ENCODE results near the gene NTM.

The NTM gene

DNA sequence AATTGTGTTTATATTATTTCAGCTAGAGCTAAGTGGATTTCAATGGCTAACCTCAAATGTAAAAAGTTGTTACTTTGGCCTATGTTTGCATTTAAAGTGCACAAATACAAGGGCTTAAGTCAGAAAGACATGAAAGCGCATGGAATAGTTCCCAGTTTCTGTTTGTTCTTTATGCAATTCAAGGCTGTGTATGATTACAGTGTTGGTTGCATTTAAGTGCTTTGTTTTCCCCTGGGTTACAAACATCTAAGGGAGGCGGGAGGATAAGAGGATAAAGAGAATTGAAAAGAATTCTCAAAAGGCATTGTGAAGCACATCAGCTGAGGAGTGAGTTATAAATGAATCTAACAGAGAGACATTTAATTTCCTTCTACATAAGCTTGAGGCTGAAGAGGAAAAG lies 453.4 kb downstream of the NTM start:
- no peak for DNase-seq (ENCODE audit: low spot score)

DNA sequence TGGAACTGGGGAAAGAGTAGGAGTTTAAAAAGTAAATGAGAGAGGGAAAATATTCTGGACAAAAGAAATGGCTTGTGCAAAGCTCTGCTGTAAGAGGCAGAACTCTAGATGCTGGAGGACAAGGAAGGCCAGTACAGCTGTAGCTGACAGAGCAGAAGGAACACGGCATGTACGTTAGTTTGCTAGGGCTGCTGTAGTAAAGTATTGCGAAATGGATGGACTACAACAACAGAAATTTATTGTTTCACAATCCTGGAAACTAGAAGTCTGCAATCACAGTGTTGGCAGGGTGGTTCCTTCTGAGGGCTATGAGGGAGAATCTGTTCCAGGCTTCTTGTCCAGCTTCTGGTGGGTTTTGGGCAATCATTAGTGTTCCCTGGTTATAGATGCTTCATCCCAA lies 454.4 kb downstream of the NTM start:
- peak; percentile 18 for DNase-seq (ENCODE audit: low spot score)

- DNase-seq (ENCODE audit: low spot score), result no peak
These were observed 457.0 kb downstream of the NTM start for GRCh38 chr11:131827430-131827829.

DNA sequence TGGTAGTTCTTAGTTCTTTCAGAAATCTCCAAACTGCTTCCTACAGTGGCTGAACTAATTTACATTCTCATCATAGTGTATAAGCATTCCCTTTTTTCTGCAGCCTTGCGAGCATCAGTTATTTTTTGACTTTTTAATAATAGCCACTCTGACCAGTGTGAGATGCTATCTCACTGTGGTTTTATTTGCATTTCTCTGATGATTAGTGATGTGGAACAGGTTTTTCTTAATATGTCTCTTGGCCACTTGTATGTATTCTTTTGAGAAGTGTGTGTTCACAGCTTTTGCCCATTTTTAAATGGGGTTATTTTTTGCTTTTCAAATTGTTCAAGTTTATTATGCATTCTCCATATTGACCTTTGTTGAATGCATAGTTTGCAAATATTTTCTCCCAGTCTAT lies 459.3 kb downstream of the NTM start:
- no peak for DNase-seq (ENCODE audit: low spot score)

GRCh38 chr11:131832079-131832478 lies 461.7 kb downstream of the NTM start:
- no peak for DNase-seq (ENCODE audit: low spot score)

DNA sequence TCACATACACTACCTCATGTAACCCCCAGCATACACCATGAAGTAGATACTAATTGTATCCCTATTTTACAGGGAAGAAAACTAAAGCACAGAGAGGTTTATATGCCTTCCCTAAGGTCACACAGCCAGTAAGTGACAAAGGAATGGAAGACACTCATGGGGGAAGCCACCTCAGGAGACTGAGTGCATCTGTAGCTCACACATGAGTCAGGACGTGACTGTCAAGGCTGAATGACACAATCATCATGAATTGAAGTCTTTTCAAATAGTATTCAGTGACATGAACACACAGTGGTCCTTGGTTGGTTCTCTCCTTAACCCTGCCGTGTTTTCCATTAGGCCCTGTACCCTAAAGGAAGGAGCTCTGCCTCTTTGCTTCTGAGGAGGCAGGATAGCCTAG lies 463.0 kb downstream of the NTM start:
- DNase-seq (ENCODE audit: low spot score), result no peak

DNA sequence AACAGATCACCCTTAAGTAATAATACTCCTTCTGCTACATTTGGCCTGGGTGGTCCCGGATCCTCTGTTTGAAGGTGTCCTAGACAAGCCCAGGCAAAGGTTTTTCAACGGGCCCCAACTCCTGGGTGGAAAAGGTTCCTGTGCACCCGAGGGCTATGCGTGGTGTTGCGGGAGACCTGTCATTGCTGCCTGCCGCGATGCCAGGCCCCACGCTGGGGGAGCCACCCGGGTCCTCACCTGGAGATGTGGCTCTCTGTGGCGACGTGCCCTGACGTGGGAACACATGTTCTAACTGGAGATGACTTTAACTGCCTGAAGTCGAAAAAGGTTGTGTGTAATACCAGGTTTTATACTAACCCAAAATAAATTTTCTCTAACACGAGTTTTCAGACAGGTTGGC lies 467.1 kb downstream of the NTM start:
- no peak for DNase-seq (ENCODE audit: low spot score)

DNA sequence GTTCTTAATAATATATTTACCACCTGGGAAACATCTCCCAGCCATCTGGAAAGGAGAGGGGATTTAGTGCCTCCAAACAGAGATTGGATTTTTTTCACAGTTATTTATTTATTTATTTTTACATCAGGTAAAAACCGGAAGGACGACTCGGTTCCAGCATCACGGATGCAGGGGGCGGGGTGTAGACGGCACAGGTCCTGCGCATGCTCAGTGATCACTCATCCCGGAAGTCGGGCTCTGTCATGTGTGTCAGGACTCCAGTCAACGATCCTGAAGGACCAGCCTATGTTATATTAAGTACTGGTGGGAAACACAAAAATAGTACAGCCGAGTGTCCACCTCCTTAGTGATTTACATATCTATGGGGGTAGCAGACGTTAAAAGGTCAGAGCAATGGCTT lies 467.6 kb downstream of the NTM start:
- no peak for DNase-seq (ENCODE audit: low spot score)

DNA sequence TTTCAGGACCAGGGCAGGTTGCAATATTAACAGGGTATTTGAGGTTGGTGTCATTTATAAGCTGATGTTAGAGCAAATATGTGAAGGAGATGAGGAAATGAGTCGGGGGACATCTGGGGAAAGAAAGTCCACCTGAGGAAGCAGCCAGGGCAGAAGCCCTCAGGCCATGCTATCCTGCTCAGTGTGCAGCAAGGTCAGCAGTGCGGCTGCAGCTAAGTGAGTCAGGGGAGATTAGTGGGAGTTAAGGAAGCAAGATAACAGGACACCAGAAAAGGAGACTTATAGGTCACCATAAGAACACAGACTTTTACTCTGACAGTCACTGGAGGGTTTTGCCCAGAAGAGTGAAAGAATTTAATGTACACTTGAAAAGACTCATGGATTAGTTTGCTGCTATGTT lies 468.9 kb downstream of the NTM start:
- DNase-seq (ENCODE audit: low spot score), result no peak

DNA sequence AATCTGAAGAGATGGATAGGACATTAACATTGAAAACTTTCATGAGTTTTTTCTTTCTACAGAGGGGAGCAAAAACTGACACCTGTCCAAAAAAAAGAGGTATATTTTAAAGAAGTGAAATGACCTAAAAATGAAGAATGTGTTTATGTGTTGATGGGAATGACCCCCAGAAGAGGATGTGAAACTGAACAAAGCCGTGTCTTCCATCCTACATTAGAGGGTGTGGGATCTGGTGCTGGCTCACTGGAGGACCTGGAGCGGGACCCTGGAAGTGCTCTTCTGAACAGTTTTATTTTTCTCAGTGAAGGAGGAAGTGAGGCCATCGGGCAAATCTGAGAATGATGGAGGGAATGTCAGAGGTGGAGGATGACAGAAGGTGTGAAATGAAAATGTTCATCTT lies 470.1 kb downstream of the NTM start:
- no peak for DNase-seq (ENCODE audit: low spot score)

GRCh38 chr11:131841028-131841427 lies 470.6 kb downstream of the NTM start:
- DNase-seq (ENCODE audit: low spot score), result no peak

DNA sequence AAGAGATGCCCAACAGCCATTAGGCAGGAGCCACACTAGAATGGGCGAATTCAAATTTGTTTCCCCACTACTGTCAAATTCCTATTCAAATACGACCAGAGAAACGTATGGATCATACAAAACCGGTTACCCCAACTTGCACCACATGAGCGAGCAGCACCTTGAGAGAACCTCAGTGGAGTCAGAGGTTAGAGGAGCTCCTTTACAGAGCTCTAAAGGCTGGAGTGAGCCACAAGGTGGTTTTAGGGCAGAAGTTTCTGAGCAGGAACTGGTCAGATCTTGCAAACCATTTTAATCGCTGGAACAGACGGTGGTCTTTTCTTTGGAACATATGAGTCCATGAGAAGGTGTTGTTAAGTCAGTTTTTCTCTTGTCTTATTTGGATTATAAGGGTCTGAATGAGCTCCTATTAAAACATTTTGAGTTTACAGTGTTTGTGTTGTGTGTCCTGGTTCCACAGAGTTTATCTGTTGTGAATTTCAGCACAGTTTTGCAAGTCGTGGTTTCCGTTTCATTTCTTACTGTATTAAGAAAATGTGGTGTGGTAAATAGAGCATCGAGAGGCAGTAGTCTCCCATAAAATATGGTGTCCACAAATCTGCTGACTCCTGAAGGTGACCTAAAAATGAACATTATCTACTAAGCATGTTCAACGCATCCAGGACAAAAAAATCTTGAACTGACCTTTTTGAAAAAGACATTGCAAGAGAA lies 471.7 kb downstream of the NTM start:
- no peak for DNase-seq (ENCODE audit: low spot score)

GRCh38 chr11:131845255-131845654 lies 474.8 kb downstream of the NTM start:
- no peak for DNase-seq (ENCODE audit: low spot score)

DNA sequence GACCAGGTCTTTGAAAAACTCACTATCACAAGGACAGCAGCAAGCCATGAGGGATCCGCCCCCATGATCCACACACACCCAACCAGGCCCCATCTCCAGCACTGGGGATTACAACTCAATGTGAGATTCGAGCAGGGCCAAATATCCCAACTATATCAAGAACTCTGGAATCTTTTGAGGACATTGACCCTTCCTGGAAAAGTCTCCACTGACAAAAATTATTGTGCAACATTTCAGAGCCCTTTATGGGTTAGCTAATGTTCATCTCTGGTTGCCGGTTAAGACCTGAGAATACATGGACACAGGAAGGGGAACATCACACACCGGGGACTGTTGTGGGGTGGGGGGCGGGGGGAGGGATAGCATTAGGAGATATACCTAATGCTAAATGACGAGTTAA lies 479.1 kb downstream of the NTM start:
- DNase-seq (ENCODE audit: low spot score), result no peak

DNA sequence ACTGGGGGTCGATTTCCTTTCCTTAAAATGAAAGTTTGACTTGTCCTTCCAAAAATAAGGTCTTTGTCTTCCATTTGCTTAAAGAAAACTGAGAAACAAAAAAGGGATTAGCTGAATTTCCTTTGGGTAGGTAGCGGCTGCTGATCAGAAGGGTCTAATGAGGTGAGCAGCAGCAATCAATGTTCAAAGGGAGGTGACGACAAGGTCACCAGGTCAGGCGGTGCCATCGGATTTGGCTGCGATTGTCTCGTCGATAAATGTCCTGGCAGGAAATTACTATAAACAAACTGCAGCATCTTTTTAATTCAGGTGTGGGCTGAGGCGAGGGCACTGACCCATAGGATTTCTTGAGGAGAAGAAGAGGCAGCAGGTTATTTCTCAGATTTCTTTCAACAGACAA lies 480.1 kb downstream of the NTM start:
- no peak for DNase-seq (ENCODE audit: low spot score)

DNA sequence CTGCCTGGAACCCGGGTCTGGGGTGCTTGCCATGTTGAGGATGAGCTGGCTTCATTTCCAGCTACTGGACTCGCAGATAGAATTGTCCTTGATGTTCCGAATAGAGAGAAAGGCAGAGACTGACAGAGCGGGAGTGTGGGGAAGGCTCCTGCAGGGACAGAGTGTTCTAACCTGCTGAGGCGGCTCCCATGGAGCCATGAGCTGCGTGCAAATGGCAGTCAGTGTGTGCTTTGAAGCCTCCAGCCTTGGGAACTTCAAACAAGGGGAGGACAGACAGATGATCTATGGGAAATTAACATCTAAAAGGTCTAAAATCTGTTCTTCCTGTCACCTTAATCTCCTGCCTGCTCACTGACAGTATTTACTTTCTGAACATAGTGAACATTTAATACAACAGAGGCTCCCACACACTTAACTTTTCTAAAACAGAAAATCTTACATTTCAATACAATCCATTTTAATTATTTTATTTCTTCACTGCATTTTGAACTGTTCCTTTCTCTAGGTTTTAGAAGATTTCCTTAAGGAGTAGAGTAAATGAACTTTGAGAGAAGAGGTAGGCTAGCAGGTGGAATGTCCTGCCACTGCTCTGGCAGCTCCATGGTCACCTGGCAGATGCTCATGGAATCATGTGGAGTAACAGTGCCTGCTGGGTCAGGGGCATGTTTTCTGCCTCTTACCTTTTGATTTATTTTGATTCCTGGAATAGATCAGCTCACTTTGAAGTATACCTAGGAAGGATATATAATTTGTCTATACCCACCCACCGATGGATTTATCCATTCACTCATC lies 481.7 kb downstream of the NTM start:
- no peak for DNase-seq (ENCODE audit: low spot score)

- DNase-seq (ENCODE audit: low spot score), result no peak
These were observed 482.3 kb downstream of the NTM start for GRCh38 chr11:131852757-131853156.

DNA sequence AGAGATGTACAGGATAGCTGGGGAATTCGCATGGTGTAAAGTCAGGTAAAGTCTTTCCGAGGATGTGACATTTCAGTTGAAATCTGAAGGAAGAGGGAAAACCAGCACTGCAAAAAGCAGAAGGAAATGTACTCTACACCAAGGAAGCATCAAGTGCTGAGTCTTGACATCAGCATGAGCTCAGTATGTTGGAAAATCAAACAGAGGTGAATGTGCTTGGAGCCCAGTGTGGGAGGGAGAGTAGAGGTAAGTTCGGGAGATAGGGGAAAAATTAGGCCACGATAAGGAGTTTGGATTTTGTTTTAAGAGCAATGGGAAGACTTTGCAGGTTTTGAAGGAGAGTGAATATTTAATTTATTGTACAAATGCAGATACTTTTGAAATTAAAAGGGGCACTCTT lies 484.0 kb downstream of the NTM start:
- no peak for DNase-seq (ENCODE audit: low spot score)

GRCh38 chr11:131855320-131855719 lies 484.9 kb downstream of the NTM start:
- DNase-seq (ENCODE audit: low spot score), result no peak

GRCh38 chr11:131857246-131857645 lies 486.8 kb downstream of the NTM start:
- no peak for DNase-seq (ENCODE audit: low spot score)

GRCh38 chr11:131858505-131858904 lies 488.1 kb downstream of the NTM start:
- no peak for DNase-seq (ENCODE audit: low spot score)

GRCh38 chr11:131859538-131860210 lies 489.3 kb downstream of the NTM start:
- no peak for DNase-seq (ENCODE audit: low spot score)

GRCh38 chr11:131864228-131864627 lies 493.8 kb downstream of the NTM start:
- no peak for DNase-seq (ENCODE audit: low spot score)

All from Ammon's horn (tissue), 1 donor.